Esophagus squamous epithelium (tissue), 5 donors: Measurements from ENCODE around the gene MAPK12. TPM values are rescaled to one million over a fixed set of nuclear protein-coding genes. Genes with fewer than 3 reads are reported as not detected.

Experiments used
- DNase-seq: peaks from one replicate; lab custom pipeline; 2025; lab: John Stamatoyannopoulos, UW
- H3K27ac ChIP-seq, 4 donors: fragments of 200-600 bp; sonication (generic); one replicate each; pipeline ENCODE4 v1.5.1; 2016 to 2019; ENCODE audit warnings: mild to moderate bottlenecking in 1 of 4
- H3K27me3 ChIP-seq, 4 donors: fragments of 200-600 bp; sonication (generic); 1 replicate in 3 of 4; 2 replicates in 1 of 4; pipeline versions ENCODE4 v1.5.1 to v1.6.0; 2017 to 2021; ENCODE audit warnings: antibody characterized with exemption in 1 of 4
- H3K36me3 ChIP-seq, 3 donors: fragments of 200-600 bp; sonication (generic); one replicate each; pipeline ENCODE4 v1.5.1; 2016 to 2019
- H3K4me1 ChIP-seq, 3 donors: fragments of 200-600 bp; sonication (generic); one replicate each; pipeline ENCODE4 v1.5.1; 2017 to 2019
- H3K4me3 ChIP-seq, 4 donors: fragments of 200-600 bp; sonication (generic); 1 replicate in 3 of 4; 2 replicates in 1 of 4; pipeline ENCODE4 v1.5.1; 2016 to 2019; ENCODE audit warnings: mild to moderate bottlenecking in 2 of 4, moderate library complexity in 1 of 4
- H3K9me3 ChIP-seq, 3 donors: fragments of 200-600 bp; sonication (generic); one replicate each; pipeline ENCODE4 v1.5.1; 2016 to 2019
- POLR2A ChIP-seq, 4 donors: fragments of 450-650 bp; IDR thresholded peaks; one replicate each; pipeline ENCODE4 v1.6.1; 2017; ENCODE audit warnings: antibody characterized with exemption in 4 of 4, mild to moderate bottlenecking in 4 of 4, moderate library complexity in 3 of 4
- WGBS, 2 donors: methylation state at CpG; one replicate each; pipeline ENCODE4 v1.1.5; 2018; 5-methylcytosine and 5-hydroxymethylcytosine counted together
- intact Hi-C: fragments of 100-400 bp; cut with DNase I; formaldehyde crosslinking; loops from one replicate; pipeline ENCODE4 v1.15.0; 2022
- total RNA-seq, 4 donors: library from RNA; depleted of rRNA; stranded (reverse); fragments of >200 nt; gene quantifications; one replicate each; pipeline ENCODE4 v1.1.0, GENCODE V29; 2016
- TF ChIP-seq, protein P1 (sequence below), 6 experiments: fragments of 450-650 bp in 4 of 6; fragments of 200-600 bp in 2 of 6; sonication (generic) in 2 of 6; IDR thresholded peaks; one replicate each; pipeline ENCODE4 v1.5.1; 2016 to 2019; ENCODE audit warnings: antibody characterized with exemption in 6 of 6, mild to moderate bottlenecking in 4 of 6, moderate library complexity in 4 of 6
- donor health status: DM: yes; HTN: yes; CAD: no.

The MAPK12 gene
- total RNA-seq, 4 donors from 2014 or later, result 0.19 to 6.9 (median 2.3) TPM

DNA sequence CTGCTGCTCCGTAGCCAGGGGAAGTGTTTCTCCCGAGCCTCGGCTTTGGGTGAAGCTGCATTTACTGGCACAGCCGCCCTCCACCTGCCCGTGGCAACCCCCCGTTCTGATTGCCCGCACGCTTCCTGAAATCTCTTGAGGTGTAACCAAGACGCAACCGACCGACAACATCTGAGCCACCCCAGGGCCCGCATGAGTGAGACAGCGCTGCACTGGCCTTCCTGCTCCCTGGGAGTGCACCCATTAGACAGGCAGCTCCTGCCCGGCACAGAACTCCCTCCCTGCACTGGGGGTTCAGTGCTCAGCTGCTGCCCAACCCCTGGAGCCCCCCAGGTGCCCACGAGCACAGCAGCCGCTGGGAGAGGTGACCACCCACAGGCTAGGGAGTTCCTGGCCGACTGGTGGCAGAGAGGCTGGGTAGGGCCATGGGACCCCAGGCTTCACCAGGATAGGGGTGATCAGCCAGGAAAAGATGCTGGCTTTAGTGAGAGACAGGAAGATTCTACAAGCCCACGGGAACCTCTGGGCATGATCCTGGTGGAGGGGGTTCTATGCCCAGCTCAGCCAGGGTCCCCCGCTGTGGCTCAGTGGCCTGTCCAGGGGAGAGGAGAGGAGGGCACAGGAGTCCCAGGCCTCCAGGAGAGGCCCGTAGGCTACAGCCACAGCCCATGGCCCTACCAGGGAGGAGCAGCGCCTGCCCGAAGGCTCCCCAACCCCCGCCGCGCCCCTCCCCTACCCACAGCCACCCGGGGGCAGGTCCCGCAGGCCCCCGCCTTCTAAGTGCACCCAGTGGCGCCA, 31.4 kb upstream of the MAPK12 start:
- intact Hi-C loops, result no loop called here
- H3K27ac ChIP-seq, result peak overlapping the region; percentile 86 to 97 (median 90)
- DNase-seq, result no peak
- no peaks in the 10 kb centered on the region for H3K9me3 ChIP-seq
- no peak for TF ChIP-seq POLR2A (IDR thresholded peaks at IDR 0.05)
- TF ChIP-seq, protein P1, sequence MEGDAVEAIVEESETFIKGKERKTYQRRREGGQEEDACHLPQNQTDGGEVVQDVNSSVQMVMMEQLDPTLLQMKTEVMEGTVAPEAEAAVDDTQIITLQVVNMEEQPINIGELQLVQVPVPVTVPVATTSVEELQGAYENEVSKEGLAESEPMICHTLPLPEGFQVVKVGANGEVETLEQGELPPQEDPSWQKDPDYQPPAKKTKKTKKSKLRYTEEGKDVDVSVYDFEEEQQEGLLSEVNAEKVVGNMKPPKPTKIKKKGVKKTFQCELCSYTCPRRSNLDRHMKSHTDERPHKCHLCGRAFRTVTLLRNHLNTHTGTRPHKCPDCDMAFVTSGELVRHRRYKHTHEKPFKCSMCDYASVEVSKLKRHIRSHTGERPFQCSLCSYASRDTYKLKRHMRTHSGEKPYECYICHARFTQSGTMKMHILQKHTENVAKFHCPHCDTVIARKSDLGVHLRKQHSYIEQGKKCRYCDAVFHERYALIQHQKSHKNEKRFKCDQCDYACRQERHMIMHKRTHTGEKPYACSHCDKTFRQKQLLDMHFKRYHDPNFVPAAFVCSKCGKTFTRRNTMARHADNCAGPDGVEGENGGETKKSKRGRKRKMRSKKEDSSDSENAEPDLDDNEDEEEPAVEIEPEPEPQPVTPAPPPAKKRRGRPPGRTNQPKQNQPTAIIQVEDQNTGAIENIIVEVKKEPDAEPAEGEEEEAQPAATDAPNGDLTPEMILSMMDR (IDR thresholded peaks at IDR 0.05), result no peak
- peaks cover 24 to 58% (median 26%) of the 10 kb centered on the region in 3 donors for H3K36me3 ChIP-seq
- H3K4me3 ChIP-seq, result peak overlapping the region; percentile 6 to 58 (median 36)
- no peaks in the 10 kb centered on the region for H3K27me3 ChIP-seq
- H3K4me1 ChIP-seq, result peaks cover 41 to 99% (median 46%) of the 10 kb centered on the region in 3 donors
- WGBS, 2 donors, result 51 to 63% methylated on average over 5 to 9 of the region's 29 CpGs

DNA sequence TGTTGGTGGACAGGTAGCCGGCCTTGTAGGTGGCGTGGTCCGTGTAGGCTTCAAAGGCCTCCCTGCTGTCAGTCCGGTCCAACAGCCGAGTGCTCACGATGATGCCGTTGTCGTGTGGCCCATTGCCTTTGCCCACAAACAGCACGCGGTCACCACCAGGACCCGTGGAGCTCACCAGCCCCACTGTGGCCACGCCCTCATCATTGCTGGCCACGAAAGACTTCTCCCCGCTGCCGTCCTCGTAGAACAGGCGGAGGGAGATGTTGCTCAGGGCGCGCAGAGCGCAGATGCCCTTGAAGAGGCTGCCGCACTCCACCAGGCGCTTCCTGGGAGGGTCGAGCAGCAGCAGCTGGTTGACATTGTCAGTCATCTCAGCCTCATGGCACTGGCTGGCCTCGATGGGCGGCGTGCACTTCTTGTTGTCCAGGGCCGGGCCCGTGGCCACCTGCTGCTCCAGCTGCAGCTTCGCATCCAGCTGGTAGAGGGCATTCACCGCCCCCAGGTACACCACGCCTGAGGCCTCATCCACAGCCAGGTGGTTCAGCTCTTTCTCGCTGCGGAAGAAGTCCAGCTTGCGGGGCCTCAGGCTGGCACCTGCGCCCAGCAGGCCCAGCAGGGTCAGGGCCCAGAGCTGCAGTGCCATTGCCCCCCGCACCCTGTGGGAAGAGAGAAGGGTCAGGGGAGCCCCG, 28.6 kb upstream of the MAPK12 start:
- no peaks in the 10 kb centered on the region for H3K27me3 ChIP-seq
- WGBS, 2 donors, result 89 to 93% methylated on average over 3 to 8 of the region's 37 CpGs
- no peak overlapping the region for H3K27ac ChIP-seq
- H3K9me3 ChIP-seq, result no peaks in the 10 kb centered on the region
- H3K4me3 ChIP-seq, result no peak overlapping the region
- H3K4me1 ChIP-seq, result peaks cover 32 to 94% (median 32%) of the 10 kb centered on the region in 3 donors
- no peak for DNase-seq
- intact Hi-C loops, result no loop called here
- peaks cover 44 to 79% (median 47%) of the 10 kb centered on the region in 3 donors for H3K36me3 ChIP-seq
- no peak for TF ChIP-seq POLR2A (IDR thresholded peaks at IDR 0.05)
- TF ChIP-seq, protein P1 (IDR thresholded peaks at IDR 0.05), result no peak

DNA sequence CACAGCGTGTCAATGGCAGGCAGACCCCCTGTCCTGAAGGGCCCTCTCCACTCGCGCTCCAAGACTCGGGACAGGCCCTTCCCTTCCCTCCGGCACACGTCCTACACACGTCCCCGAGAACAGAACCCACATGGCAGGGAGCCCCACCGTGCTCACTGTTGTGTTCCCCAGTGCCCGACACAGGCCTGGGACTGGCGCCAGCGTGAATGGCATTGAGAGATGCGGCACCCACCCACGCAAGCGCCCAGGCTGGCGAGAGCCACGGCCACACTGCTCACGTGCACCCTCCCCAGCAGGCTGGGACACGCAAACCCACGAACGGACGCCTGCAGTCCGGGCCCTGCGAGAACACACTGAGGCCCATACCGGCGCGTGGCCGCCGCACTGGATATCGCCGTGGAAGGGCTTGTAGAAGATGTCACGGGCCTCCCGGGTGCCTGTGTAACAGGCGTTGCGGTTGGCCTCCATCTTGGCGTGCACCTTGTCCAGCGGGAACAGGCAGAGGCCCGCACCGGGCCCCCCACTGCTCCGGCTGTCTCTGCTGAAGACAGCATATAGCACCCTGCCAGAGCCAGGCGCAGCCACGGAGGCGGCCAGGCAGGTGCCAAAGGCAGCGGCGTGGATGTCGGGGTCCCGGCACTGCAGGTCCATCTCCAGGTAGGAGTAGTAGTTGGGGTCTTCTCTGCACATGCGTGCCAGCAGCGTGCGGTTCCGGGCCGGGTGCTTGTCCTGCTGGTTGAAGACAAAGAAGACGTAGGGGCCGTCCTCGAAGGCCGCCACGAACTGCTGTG, 27.9 kb upstream of the MAPK12 start:
- Histone ChIP-seq H3K4me1 (peaks cover 25 to 94% (median 26%) of the 10 kb centered on the region in 3 donors), H3K27me3 (no peaks in the 10 kb centered on the region)
- intact Hi-C loops, result no loop called here

DNA sequence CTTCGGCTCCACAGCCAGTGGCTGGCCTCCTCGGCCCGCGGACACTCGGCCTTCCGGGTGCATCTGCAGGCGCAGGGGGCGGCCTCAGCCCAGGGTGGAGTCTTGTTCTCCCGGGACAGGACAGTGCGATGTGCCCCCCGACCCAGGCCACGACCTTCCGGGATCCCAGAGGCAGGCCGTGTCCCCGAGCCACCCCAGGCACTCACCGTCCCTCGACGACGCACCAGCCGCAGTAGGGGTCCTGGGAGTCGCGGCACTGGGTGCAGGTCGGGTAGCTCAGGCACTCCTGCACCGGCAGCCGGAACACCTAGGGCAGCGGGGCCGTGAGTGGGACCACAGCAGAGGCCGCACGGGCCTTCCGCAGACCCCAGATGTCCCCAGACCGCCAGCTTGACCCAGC, 26.2 kb upstream of the MAPK12 start:
- Histone ChIP-seq H3K27ac (peak overlapping the region in 1 of 4 donors; percentile 68), H3K27me3 (no peaks in the 10 kb centered on the region), H3K4me3 (no peak overlapping the region), H3K4me1 (peaks cover 9 to 94% (median 17%) of the 10 kb centered on the region in 3 donors), H3K9me3 (no peaks in the 10 kb centered on the region), H3K36me3 (peaks cover 60 to 88% (median 64%) of the 10 kb centered on the region in 3 donors)
- intact Hi-C loops, result no loop called here
- WGBS, 2 donors, result 89% methylated on average over 7 of the region's 31 CpGs; no CpG with 5 or more reads in 1 of the 2 donors
- no peak for DNase-seq
- TF ChIP-seq, protein P1 (IDR thresholded peaks at IDR 0.05), result no peak
- no peak for TF ChIP-seq POLR2A (IDR thresholded peaks at IDR 0.05)

More for the DNA sequence above, 27.9 kb upstream of the MAPK12 start:
- no peak overlapping the region for H3K4me3 ChIP-seq
- no peak for DNase-seq
- H3K27ac ChIP-seq, result no peak overlapping the region
- peaks cover 47 to 78% (median 50%) of the 10 kb centered on the region in 3 donors for H3K36me3 ChIP-seq
- no peaks in the 10 kb centered on the region for H3K9me3 ChIP-seq
- WGBS, 2 donors, result 30 to 98% methylated on average over 2 to 7 of the region's 57 CpGs
- TF ChIP-seq POLR2A (IDR thresholded peaks at IDR 0.05), result no peak
- TF ChIP-seq, protein P1 (IDR thresholded peaks at IDR 0.05), result no peak
